ENCODE data around the gene PALLD. TPM values are rescaled to one million over a fixed set of nuclear protein-coding genes. Genes with fewer than 3 reads are reported as not detected.
A peak's percentile ranks its signal among the peaks of the same experiment; 100 is the strongest.

PALLD gene
- total RNA-seq, 1 donor from 2014 or later: 396 TPM

DNA sequence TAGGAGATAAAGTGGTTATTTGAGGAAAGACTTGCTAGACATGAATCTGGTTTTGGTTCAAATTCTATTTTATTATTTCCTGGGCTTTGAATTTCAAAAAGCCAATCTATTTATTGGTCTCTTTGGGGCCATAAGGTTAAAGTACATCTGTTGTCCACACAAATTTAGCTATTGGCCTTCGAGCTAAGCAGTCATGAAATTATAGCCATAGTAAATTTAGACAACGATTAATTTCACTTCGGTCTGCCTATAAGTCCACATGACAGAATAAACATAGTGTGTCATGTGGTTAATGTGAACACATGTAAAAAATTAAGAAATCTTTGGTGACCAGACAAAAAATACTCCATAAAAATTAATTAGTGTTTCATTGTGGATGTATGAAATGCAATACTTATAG is 161.9 kb downstream of the PALLD start:
- TF ChIP-seq, protein P1, sequence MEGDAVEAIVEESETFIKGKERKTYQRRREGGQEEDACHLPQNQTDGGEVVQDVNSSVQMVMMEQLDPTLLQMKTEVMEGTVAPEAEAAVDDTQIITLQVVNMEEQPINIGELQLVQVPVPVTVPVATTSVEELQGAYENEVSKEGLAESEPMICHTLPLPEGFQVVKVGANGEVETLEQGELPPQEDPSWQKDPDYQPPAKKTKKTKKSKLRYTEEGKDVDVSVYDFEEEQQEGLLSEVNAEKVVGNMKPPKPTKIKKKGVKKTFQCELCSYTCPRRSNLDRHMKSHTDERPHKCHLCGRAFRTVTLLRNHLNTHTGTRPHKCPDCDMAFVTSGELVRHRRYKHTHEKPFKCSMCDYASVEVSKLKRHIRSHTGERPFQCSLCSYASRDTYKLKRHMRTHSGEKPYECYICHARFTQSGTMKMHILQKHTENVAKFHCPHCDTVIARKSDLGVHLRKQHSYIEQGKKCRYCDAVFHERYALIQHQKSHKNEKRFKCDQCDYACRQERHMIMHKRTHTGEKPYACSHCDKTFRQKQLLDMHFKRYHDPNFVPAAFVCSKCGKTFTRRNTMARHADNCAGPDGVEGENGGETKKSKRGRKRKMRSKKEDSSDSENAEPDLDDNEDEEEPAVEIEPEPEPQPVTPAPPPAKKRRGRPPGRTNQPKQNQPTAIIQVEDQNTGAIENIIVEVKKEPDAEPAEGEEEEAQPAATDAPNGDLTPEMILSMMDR (IDR thresholded peaks at IDR 0.05): no peak
- Mint-ChIP-seq H3K27ac (ENCODE audit: unreplicated experiment) (no peak overlapping the region), H3K4me1 (ENCODE audit: unreplicated experiment) (peaks cover 98% of the 10 kb centered on the region), H3K27me3 (ENCODE audit: unreplicated experiment) (no peaks in the 10 kb centered on the region), H3K9me3 (ENCODE audit: unreplicated experiment) (no peaks in the 10 kb centered on the region), H3K4me3 (ENCODE audit: unreplicated experiment) (no peak overlapping the region), H3K36me3 (ENCODE audit: unreplicated experiment) (peaks cover 13% of the 10 kb centered on the region)
- no peak for DNase-seq (ENCODE audit: extremely low spot score, unreplicated experiment)

DNA sequence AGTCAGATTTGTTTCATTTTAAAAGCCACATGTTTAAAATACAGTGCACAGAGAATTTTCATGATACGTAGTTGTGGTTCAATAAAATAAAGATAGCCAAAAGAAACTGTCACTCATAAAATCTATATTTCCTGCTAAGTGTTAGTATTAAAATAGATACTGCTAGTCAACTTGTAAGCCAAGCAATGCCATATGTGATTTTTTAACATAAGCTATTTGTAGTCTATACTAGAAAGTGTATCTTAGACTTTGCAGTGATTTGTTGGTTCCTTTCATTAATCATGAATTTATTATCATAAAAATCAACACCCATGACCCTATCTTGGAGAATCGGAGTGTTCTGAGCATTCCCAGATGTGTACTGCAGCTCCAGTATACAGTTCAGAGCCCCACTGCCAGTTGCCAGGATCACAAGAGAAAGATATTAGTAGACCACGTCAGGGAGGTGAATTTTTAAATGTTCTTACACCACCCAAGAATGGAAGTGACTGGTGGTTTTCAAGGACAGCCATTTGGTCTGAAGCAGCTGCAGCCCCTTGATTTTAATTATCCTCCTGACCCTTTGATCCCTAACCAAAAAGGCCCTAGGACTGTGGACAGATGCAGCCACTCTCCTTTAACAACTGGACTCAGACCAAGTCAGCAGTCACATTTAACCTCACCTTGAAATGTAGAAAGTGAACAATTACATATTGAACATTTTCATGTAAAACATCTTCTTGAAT is 163.1 kb downstream of the PALLD start:
- Mint-ChIP-seq H3K9me3 (ENCODE audit: unreplicated experiment) (no peaks in the 10 kb centered on the region), H3K27ac (ENCODE audit: unreplicated experiment) (peak overlapping the region; percentile 78), H3K4me3 (ENCODE audit: unreplicated experiment) (no peak overlapping the region), H3K4me1 (ENCODE audit: unreplicated experiment) (peaks cover 98% of the 10 kb centered on the region), H3K36me3 (ENCODE audit: unreplicated experiment) (peaks cover 12% of the 10 kb centered on the region), H3K27me3 (ENCODE audit: unreplicated experiment) (no peaks in the 10 kb centered on the region)
- TF ChIP-seq, protein P1 (IDR thresholded peaks at IDR 0.05): no peak
- DNase-seq (ENCODE audit: extremely low spot score, unreplicated experiment): no peak

DNA sequence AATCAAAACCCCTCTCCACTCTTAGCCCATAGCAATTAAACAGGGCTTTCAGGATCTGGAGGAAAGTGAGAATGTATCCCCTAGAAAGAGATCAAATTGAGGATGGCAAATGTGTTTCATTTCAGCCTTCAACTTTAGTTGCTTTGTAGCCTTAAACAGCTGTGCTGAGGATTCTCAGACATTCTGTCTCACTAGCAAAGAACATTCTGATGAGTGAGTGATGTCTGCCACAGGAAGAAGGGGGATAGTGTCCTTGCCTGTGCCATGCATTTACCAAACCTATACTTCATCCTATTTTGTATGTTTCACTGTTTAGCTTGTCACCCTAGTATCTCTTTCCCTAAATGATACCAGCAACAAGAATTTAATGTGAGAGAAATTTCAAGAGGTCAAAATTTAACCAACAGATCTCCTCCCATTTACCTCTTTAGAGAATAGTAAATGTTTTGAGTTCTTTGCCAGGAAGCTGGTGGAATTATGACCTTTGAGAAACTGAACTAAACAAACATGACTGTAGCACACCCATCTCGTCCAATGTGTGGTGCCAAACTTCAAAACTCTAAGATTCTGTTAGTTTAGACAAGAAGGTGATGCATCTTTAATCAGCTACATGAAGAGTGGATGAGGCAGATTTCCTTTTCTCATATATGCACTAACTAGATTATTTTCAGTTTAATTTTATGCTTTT is 165.6 kb downstream of the PALLD start:
- H3K27ac Mint-ChIP-seq (ENCODE audit: unreplicated experiment): peak overlapping the region; percentile 78
- TF ChIP-seq, protein P1 (IDR thresholded peaks at IDR 0.05): no peak
- no peak overlapping the region for H3K4me3 Mint-ChIP-seq (ENCODE audit: unreplicated experiment)
- no peaks in the 10 kb centered on the region for H3K9me3 Mint-ChIP-seq (ENCODE audit: unreplicated experiment)
- no peaks in the 10 kb centered on the region for H3K27me3 Mint-ChIP-seq (ENCODE audit: unreplicated experiment)
- H3K36me3 Mint-ChIP-seq (ENCODE audit: unreplicated experiment): peaks cover 8% of the 10 kb centered on the region
- no peak for DNase-seq (ENCODE audit: extremely low spot score, unreplicated experiment)
- H3K4me1 Mint-ChIP-seq (ENCODE audit: unreplicated experiment): peaks cover 98% of the 10 kb centered on the region

DNA sequence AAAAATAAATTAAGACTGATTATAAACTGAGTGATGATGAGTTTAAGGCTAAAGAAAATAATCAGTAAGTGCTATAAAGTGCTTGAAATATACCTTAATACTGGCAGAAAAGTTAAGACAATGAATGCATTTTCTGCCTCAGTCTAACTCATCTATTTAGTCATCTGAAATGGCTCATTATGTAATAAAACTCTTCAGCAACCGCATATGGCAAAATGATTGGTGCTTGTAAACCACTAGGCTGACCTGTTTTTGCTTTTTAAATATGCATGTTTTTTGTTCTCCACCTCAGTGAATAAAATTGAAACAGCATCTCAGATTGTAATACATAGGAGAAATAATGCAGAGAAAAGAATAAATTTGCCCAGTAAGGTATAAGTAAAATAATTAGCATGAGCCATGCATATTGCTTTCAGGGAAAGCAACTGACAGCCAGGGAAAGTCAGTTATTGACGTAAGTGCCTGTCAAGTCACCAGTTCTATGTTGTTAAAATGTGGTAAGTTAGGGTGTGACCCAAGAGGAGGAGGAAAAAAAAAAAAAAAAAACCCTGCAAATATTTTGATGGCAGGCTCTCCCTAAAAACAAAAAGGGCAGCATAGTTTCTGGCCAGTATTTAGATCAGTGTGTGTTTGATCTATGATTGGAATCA is 167.5 kb downstream of the PALLD start:
- H3K27ac Mint-ChIP-seq (ENCODE audit: unreplicated experiment): peak overlapping the region; percentile 97

More for the DNA sequence above, 167.5 kb downstream of the PALLD start:
- Mint-ChIP-seq H3K4me3 (ENCODE audit: unreplicated experiment) (no peak overlapping the region), H3K36me3 (ENCODE audit: unreplicated experiment) (peaks cover 6% of the 10 kb centered on the region), H3K9me3 (ENCODE audit: unreplicated experiment) (no peaks in the 10 kb centered on the region), H3K4me1 (ENCODE audit: unreplicated experiment) (peaks cover 92% of the 10 kb centered on the region), H3K27me3 (ENCODE audit: unreplicated experiment) (no peaks in the 10 kb centered on the region)
- TF ChIP-seq, protein P1 (IDR thresholded peaks at IDR 0.05): no peak
- DNase-seq (ENCODE audit: extremely low spot score, unreplicated experiment): no peak

Measured in osteocyte (in vitro differentiated cells).